Liver (tissue), 9 donors: ENCODE measurements around the gene ORAI3. TPM values are rescaled to one million over a fixed set of nuclear protein-coding genes. Genes with fewer than 3 reads are reported as not detected.

Experiments
- DNase-seq: peaks from one replicate; pipeline ENCODE4 v3.0.0-alpha.2; 2017; ENCODE audit warnings: low spot score
- H3K27ac ChIP-seq, 2 donors: one replicate each; pipeline ENCODE4 v1.7.0; 2013; ENCODE audit warnings: inconsistent platforms in 2 of 2, low read length in 2 of 2, control low read depth in 1 of 2, low read depth in 1 of 2, mild to moderate bottlenecking in 1 of 2
- H3K27me3 ChIP-seq, 4 donors: one replicate each; pipeline versions ENCODE4 v1.6.1 to v1.7.0; 2013; ENCODE audit warnings: low read length in 3 of 4, inconsistent platforms in 1 of 4, mild to moderate bottlenecking in 1 of 4, moderate library complexity in 1 of 4; ENCODE audit not compliant: control insufficient read depth in 4 of 4, insufficient read depth in 4 of 4
- H3K36me3 ChIP-seq, 4 donors: one replicate each; pipeline versions ENCODE4 v1.6.1 to v1.7.0; 2013; ENCODE audit warnings: low read length in 3 of 4, mild to moderate bottlenecking in 3 of 4, low read depth in 1 of 4, moderate library complexity in 1 of 4; ENCODE audit not compliant: control insufficient read depth in 4 of 4, insufficient read depth in 3 of 4
- H3K4me1 ChIP-seq, 4 donors: one replicate each; pipeline versions ENCODE4 v1.6.1 to v1.7.0; 2013; ENCODE audit warnings: low read length in 3 of 4, mild to moderate bottlenecking in 3 of 4, moderate library complexity in 1 of 4; ENCODE audit not compliant: control insufficient read depth in 4 of 4, insufficient read depth in 4 of 4
- H3K4me3 ChIP-seq, 3 donors: one replicate each; pipeline versions ENCODE4 v1.6.1 to v1.7.0; 2013; ENCODE audit warnings: low read length in 3 of 3, control low read depth in 1 of 3, low read depth in 1 of 3, mild to moderate bottlenecking in 1 of 3
- H3K9ac ChIP-seq, 2 donors: one replicate each; pipeline ENCODE4 v1.7.0; 2013; ENCODE audit warnings: low read length in 2 of 2, mild to moderate bottlenecking in 2 of 2, moderate library complexity in 2 of 2, control low read depth in 1 of 2, low read depth in 1 of 2
- H3K9me3 ChIP-seq, 4 donors: one replicate each; pipeline versions ENCODE4 v1.6.1 to v1.7.0; 2013; ENCODE audit warnings: low read length in 3 of 4; ENCODE audit not compliant: control insufficient read depth in 4 of 4
- ATF3 ChIP-seq: IDR thresholded peaks from 2 replicates; pipeline ENCODE4 v1.6.1; 2016; ENCODE audit warnings: antibody characterized with exemption
- CTCF ChIP-seq: fragments of 150-350 bp; IDR thresholded peaks from 2 replicates; pipeline ENCODE4 v1.5.1; 2017; ENCODE audit warnings: improper control_type of control experiment, low read depth, low read length; ENCODE audit not compliant: missing input control
- EGR1 ChIP-seq, 2 donors: IDR thresholded peaks; 2 replicates each; pipeline ENCODE4 v1.6.1; 2016 to 2018; ENCODE audit warnings: antibody characterized with exemption in 2 of 2, low read depth in 2 of 2
- FOXA1 ChIP-seq: IDR thresholded peaks from 2 replicates; pipeline ENCODE4 v1.6.1; 2016; ENCODE audit warnings: antibody characterized with exemption
- FOXA2 ChIP-seq: IDR thresholded peaks from 2 replicates; pipeline ENCODE4 v1.6.1; 2016; ENCODE audit warnings: antibody characterized with exemption
- GABPA ChIP-seq, 2 donors: IDR thresholded peaks in 1 of 2; conservative IDR thresholded peaks in 1 of 2; 2 replicates each; pipeline ENCODE4 v1.6.1; 2016; ENCODE audit warnings: antibody characterized with exemption in 2 of 2, mild to moderate bottlenecking in 1 of 2, moderate library complexity in 1 of 2
- HNF4A ChIP-seq, 2 donors: conservative IDR thresholded peaks; 2 replicates each; pipeline ENCODE4 v1.6.1; 2016; ENCODE audit warnings: antibody characterized with exemption in 2 of 2, mild to moderate bottlenecking in 2 of 2
- HNF4G ChIP-seq: IDR thresholded peaks from 2 replicates; pipeline ENCODE4 v1.6.1; 2016; ENCODE audit warnings: antibody characterized with exemption
- JUND ChIP-seq, 2 donors: IDR thresholded peaks; 2 replicates each; pipeline ENCODE4 v1.6.1; 2016; ENCODE audit warnings: antibody characterized with exemption in 2 of 2
- MAX ChIP-seq: IDR thresholded peaks from 2 replicates; pipeline ENCODE4 v1.6.1; 2016; ENCODE audit warnings: antibody characterized with exemption
- NR2F2 ChIP-seq: IDR thresholded peaks from 2 replicates; pipeline ENCODE4 v1.6.1; 2016; ENCODE audit warnings: antibody characterized with exemption
- RAD21 ChIP-seq, 2 donors: IDR thresholded peaks; 2 replicates each; pipeline ENCODE4 v1.6.1; 2016; ENCODE audit warnings: antibody characterized with exemption in 2 of 2, mild to moderate bottlenecking in 2 of 2
- RXRA ChIP-seq, 2 donors: IDR thresholded peaks; 2 replicates each; pipeline ENCODE4 v1.6.1; 2017 to 2018; ENCODE audit warnings: antibody characterized with exemption in 2 of 2, mild to moderate bottlenecking in 1 of 2
- SP1 ChIP-seq: IDR thresholded peaks from 2 replicates; pipeline ENCODE4 v1.6.1; 2018; ENCODE audit warnings: antibody characterized with exemption, mild to moderate bottlenecking
- TAF1 ChIP-seq: conservative IDR thresholded peaks from 2 replicates; pipeline ENCODE4 v1.6.1; 2016; ENCODE audit warnings: antibody characterized with exemption, mild to moderate bottlenecking
- YY1 ChIP-seq: IDR thresholded peaks from 2 replicates; pipeline ENCODE4 v1.6.1; 2016; ENCODE audit warnings: antibody characterized with exemption, mild to moderate bottlenecking
- WGBS: extraction: QIAGEN DNeasy Blood & Tissue Kit; methylation state at CpG from one replicate; pipeline ENCODE4 v1.1.7; 2013; 5-methylcytosine and 5-hydroxymethylcytosine counted together
- polyA plus RNA-seq, 2 donors: library from polyadenylated mRNA; stranded (reverse) in 1 of 2; unstranded in 1 of 2; fragments of 200-250 nt in 1 of 2; fragments of >200 nt in 1 of 2; fragmentation: Nextera tagmentation in 1 of 2; extraction: Ambion mirVana in 1 of 2; gene quantifications; one replicate each; pipeline versions ENCODE4 v1.2.1 to v1.2.3, GENCODE V29; 2013 to 2015
- total RNA-seq, 2 donors: library from RNA; depleted of rRNA; stranded (reverse); fragments of >200 nt; gene quantifications; one replicate each; pipeline ENCODE4 v1.2.3, GENCODE V29; 2014
- TF ChIP-seq, protein P1 (sequence below): IDR thresholded peaks from 2 replicates; pipeline ENCODE4 v1.6.1; 2016; ENCODE audit warnings: antibody characterized with exemption
- TF ChIP-seq, protein P2 (sequence below): IDR thresholded peaks from 2 replicates; pipeline ENCODE4 v1.6.1; 2016; ENCODE audit warnings: antibody characterized with exemption, mild to moderate bottlenecking
- donor health status: healthy.
- donor health status: healthy.
- donor health status: healthy.
- donor health status: healthy.
- donor health status: healthy.

Gene ORAI3
- total and polyA plus RNA-seq, 4 donors: 26.6 to 39.1 (median 31.4) TPM

GRCh38 chr16:30900588-30900987 is 48.3 kb upstream of the ORAI3 start:
- no peak for DNase-seq
- no peak overlapping the region for H3K4me3 ChIP-seq
- no peak overlapping the region for H3K9ac ChIP-seq
- WGBS: 98% methylated on average over 5 of the region's 5 CpGs
- H3K27me3 ChIP-seq: no peaks in the 10 kb centered on the region
- no peaks in the 10 kb centered on the region for H3K9me3 ChIP-seq
- H3K4me1 ChIP-seq: peaks cover 0 to 26% (median 11%) of the 10 kb centered on the region in 4 donors
- H3K27ac ChIP-seq: no peak overlapping the region
- TF ChIP-seq, protein P1, sequence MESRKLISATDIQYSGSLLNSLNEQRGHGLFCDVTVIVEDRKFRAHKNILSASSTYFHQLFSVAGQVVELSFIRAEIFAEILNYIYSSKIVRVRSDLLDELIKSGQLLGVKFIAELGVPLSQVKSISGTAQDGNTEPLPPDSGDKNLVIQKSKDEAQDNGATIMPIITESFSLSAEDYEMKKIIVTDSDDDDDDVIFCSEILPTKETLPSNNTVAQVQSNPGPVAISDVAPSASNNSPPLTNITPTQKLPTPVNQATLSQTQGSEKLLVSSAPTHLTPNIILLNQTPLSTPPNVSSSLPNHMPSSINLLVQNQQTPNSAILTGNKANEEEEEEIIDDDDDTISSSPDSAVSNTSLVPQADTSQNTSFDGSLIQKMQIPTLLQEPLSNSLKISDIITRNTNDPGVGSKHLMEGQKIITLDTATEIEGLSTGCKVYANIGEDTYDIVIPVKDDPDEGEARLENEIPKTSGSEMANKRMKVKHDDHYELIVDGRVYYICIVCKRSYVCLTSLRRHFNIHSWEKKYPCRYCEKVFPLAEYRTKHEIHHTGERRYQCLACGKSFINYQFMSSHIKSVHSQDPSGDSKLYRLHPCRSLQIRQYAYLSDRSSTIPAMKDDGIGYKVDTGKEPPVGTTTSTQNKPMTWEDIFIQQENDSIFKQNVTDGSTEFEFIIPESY: no peak
- TF ChIP-seq HNF4A (conservative IDR thresholded peaks at IDR 0.05) (no peak), SP1 (no peak), HNF4G (no peak)
- no peaks in the 10 kb centered on the region for H3K36me3 ChIP-seq

- Histone ChIP-seq H3K27me3 (no peaks in the 10 kb centered on the region), H3K4me1 (peaks cover 0 to 25% (median 11%) of the 10 kb centered on the region in 4 donors), H3K36me3 (no peaks in the 10 kb centered on the region), H3K4me3 (peak overlapping the region; percentile 25 to 86 (median 45)), H3K27ac (peak overlapping the region; percentile 72 to 74), H3K9ac (peak overlapping the region in 1 of 2 donors; percentile 82), H3K9me3 (no peaks in the 10 kb centered on the region)
- TF ChIP-seq SP1 (no peak), EGR1 (IDR thresholded peaks at IDR 0.05; ENCODE audit: low read depth in 2 of 2) (no peak), CTCF (no peak), JUND (IDR thresholded peaks at IDR 0.05) (no peak), RAD21 (IDR thresholded peaks at IDR 0.05) (no peak), RXRA (IDR thresholded peaks at IDR 0.05) (no peak), TAF1 (no peak), HNF4G (no peak), NR2F2 (no peak), ATF3 (no peak), MAX (no peak), FOXA2 (no peak), YY1 (no peak), GABPA (IDR thresholded peaks at IDR 0.05 in 1 of 2, conservative IDR thresholded peaks at IDR 0.05 in 1 of 2) (no peak), FOXA1 (no peak), HNF4A (conservative IDR thresholded peaks at IDR 0.05) (no peak)
- TF ChIP-seq, protein P1: no peak
- TF ChIP-seq, protein P2, sequence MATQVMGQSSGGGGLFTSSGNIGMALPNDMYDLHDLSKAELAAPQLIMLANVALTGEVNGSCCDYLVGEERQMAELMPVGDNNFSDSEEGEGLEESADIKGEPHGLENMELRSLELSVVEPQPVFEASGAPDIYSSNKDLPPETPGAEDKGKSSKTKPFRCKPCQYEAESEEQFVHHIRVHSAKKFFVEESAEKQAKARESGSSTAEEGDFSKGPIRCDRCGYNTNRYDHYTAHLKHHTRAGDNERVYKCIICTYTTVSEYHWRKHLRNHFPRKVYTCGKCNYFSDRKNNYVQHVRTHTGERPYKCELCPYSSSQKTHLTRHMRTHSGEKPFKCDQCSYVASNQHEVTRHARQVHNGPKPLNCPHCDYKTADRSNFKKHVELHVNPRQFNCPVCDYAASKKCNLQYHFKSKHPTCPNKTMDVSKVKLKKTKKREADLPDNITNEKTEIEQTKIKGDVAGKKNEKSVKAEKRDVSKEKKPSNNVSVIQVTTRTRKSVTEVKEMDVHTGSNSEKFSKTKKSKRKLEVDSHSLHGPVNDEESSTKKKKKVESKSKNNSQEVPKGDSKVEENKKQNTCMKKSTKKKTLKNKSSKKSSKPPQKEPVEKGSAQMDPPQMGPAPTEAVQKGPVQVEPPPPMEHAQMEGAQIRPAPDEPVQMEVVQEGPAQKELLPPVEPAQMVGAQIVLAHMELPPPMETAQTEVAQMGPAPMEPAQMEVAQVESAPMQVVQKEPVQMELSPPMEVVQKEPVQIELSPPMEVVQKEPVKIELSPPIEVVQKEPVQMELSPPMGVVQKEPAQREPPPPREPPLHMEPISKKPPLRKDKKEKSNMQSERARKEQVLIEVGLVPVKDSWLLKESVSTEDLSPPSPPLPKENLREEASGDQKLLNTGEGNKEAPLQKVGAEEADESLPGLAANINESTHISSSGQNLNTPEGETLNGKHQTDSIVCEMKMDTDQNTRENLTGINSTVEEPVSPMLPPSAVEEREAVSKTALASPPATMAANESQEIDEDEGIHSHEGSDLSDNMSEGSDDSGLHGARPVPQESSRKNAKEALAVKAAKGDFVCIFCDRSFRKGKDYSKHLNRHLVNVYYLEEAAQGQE: no peak
- DNase-seq: no peak
- WGBS: 45% methylated on average over 6 of the region's 6 CpGs
Observed at GRCh38 chr16:30901201-30902028, 47.5 kb upstream of the ORAI3 start.
